ENCODE results near the gene EEF1G.
A peak's percentile ranks its signal among the peaks of the same experiment; 100 is the strongest.
"Not testable (repeated sequence)": the region's sequence is repeated elsewhere in the genome, so short reads cannot be mapped to it uniquely, and the experiment has no call there.

EEF1G gene

DNA sequence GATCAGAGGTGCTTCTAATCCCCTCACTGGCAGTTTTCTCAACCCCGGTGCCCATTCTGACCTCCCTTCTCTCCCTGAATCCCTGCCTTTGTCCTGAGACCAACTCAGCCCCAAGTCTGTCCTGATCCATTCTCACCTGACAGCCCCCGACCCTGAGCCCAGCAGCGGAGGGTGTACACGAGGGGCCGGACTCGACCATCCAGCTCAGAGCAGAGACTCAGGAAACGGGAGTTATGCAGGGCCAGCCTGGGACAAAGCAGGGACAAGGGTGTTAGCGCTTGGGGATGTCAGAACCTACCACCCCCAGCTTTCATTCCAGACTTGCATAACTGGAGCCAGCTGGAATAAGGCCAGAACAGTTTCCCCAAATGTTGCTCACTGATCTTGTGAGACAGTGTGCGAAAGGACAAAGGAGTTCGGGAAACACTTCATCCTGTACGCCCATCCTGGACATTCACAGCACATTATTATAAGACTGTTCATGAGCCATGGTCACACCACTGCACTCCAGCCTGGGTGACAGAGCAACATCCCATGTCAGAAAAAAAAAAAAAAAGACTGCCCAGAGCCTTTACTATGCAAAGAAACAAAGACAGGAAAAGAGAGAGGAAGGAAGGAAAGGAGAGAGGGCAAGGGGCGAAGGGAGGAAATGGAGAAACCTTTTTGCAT is 3.5 kb upstream of the EEF1G start:
- no peak for DNase-seq (ENCODE audit: low read depth)

DNA sequence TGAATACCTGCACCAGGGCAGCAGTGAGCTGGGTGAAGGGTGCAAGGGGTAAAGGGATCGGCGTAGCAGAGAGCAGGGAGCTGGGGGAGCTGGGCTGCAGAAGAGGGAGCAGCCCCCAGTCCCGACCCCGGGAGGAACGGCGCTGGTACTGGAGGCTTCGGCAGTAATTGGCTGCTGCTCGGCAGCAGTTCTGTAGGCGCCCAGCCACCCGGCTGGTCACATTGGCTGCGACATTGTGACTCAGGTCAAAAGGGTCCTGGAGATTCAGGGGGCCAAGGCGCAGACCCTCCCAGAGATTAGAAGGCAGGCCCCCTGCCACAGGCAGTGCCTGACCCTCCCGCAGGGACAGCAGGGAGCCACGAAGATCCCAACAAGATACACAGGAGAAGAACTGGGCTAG is 2.1 kb upstream of the EEF1G start:
- DNase-seq (ENCODE audit: low read depth): no peak

DNA sequence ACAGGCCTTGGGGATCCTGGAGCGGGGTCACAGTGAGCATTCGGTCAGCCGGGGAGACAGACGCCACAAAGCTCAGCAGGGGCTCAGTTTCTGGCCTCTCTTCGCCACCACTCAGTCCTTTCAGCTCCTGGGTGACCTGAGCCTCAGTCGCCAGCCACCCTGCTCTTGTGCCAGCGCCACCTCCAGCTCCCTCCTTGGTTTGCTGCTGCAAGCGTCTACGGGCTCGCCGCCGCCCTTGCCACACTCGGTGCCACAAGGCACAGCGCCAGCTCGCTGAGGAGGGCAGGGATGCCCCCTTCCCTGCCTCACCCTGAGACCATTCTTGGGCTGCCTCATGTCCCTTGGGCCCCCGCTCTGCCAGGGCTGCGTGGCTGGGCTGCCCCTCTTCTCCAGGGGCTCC is 1.5 kb upstream of the EEF1G start:
- DNase-seq (ENCODE audit: low read depth): no peak

DNA sequence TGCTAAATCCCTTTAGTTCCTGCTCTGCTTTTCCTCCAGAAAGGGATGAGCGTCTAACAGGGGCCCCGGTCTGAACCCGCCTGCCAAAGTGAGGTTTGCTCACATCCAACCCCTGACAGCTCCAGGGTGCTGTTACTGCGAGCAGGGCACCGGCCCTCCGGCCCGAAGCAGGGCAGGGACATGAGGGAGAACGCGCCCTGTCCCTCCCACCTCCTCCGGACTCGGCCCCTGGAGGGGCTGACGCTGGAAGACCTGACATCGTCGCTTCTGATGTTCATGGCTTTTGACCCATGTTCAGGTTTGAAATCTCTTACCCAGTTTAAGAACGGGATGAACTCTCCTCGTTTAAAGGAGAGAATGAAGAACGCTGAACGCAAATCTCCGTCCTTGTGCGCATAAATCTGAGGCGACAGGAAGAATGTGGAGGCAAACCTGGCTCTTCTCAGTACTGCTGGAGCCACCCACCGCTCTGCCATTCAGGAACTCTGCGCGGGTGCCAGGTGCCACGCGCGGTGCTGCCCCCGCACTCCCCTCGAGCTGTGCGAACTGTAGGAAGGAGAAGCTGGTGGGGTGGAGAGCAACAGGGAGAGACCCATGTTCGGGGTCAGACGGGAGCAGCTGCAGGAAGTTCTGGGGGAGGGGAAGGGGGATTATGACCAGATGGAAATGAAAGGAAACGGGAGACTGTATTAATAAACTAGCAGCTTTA is 826 bp upstream of the EEF1G start:
- peak; percentile 46 for DNase-seq (ENCODE audit: low read depth)

DNA sequence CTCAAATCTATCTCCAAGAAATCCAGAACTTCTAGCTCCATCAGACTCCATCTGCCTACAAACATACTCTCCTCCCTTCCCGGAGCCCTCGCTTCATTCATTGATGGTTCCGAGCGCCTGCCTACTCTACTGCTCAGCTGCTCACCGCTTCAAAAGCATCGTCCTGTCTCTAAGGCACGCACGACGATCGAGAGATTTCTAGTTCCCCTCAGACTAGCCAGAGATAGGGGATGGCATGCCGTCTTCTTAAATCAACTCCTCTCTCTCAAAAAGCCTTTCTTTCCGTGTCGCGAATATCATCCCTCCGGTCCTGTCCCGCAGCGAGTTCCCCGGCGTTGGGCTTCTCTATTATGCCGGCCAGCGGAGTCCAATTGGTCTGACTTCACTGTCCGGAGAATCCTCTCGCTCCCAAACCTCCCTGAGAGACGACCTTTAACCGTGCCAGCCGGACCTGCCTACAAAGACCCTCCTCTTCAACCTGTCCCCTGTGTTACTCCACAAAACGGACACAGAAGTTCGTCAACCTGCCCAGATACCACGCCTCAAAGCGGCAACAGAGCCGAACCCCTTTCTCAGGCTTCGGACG is 592 bp downstream of the EEF1G start:
- DNase-seq (ENCODE audit: low read depth): peak; percentile 42

DNA sequence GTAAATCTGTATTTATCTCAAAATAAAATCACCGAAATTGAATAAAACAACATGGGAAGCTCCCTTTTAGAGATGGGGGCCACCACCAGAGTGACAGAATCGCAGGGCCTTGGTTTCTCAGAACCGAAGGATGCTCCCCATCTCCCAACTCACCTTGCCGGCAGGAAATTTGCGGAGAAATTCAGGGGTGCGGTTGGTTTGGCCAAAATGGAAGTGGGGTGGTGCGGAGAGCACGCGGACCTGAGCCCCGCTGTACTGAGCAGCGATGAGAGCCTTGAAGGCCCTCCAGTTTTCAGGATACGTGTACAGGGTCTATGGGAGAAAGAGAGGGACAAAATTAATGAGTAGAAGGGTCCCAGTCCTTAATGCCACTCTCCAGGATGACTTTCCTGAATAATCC is 1.3 kb downstream of the EEF1G start:
- DNase-seq (ENCODE audit: low read depth): no peak

DNA sequence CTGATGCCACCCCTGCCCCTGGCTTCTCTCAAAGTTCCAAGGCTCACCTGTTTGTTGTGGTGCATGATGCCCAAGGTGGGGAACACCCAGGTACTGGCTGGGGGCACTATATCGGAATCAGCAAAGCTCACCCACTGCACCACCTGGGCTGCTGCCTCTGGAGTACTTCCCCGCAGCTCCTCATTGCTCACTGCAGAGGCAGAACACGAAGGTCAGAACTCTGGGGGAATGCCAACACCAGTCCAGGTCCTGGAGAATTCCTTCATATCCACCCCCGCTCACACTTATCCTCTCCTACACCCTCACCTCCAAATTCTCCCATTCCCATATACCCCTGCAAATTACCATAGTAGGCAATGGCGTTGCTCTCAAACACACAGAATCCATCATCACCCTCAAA is 2.2 kb downstream of the EEF1G start:
- DNase-seq (ENCODE audit: low read depth): not testable (repeated sequence)

DNA sequence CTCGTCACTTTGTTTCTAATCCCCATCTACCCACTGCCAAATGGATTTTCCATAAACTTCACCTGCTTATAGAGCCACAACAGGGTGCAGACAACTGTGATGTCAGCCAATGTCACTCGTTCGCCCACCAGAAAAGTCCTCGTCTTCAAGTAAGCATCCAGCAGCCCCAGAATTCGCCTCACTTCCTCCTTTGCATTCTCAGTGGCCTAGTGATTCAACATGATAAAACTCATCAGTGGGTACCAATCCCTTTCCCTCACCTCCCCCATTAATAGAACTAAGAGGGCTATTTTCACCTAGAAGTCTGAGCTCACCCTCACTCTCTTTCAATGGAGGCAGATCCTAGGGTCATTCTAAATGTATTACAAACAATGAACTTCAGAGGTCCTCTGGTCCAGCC is 2.8 kb downstream of the EEF1G start:
- not testable (repeated sequence) for DNase-seq (ENCODE audit: low read depth)

DNA sequence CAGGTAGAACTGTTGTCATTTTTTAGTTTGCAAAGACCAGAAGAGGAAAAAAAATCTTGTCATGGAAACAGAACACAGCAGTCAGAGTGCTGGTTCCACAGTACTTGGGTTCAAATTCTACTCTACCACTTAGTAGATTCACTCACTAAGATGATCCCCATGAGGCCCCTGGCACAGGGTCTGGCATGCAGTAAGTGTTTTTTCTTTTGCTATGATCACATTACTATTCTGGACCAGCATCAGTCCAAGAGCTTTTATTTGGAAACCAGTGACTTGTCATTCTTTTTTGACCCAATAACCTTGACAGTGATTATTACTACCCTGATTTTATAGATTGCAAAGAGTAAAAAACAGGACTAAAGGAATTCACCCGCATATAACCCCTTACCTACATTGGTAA is 4.1 kb downstream of the EEF1G start:
- DNase-seq (ENCODE audit: low read depth): no peak

DNA sequence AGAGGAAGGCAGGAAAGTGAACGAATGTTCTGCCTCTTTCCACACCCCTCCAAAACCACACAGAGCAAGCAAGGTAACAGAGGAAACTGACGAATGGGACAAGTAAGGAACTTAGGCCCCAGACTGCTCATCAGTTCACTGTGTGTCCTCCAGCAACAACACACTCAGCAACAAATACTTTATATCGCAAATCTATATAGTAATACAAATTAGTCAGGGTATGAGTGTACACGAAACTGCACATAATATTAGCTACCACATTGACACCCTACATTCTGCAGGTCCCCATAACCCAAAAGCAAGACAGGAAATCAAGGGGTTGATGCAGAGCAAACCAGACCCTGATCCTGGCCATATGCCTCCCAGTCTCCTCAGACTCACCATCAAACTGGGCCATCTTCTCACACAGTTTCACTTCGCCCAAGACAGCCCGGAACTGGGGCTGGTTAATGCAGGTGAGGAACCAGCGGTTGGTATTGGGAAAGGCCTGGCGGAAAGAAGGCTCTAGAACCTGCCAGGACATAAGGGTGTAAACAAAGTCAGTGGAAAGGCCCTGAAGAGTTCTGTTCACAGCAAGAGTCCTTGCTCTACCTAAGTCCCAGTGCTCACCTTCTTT is 6.6 kb downstream of the EEF1G start:
- DNase-seq (ENCODE audit: low read depth): no peak

DNA sequence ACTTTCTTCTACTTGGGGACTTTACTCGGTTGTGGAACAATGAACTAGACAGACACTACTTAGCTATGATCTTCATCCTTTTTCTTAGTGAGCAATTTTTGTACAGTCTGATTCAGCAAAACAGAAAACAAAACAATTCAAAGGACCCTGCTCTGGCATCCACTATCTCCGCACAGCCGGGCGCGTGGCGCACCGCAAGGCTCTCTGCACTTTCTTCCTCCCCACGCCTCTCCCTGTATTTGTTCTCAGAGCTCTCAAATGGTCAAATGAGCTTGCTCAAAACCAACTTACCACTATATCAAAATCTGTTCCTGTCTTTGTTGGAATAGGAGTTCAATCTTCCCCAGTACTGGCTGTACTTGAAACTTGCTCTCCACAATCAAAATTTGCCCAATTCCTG is 7.4 kb downstream of the EEF1G start:
- DNase-seq (ENCODE audit: low read depth): no peak

DNA sequence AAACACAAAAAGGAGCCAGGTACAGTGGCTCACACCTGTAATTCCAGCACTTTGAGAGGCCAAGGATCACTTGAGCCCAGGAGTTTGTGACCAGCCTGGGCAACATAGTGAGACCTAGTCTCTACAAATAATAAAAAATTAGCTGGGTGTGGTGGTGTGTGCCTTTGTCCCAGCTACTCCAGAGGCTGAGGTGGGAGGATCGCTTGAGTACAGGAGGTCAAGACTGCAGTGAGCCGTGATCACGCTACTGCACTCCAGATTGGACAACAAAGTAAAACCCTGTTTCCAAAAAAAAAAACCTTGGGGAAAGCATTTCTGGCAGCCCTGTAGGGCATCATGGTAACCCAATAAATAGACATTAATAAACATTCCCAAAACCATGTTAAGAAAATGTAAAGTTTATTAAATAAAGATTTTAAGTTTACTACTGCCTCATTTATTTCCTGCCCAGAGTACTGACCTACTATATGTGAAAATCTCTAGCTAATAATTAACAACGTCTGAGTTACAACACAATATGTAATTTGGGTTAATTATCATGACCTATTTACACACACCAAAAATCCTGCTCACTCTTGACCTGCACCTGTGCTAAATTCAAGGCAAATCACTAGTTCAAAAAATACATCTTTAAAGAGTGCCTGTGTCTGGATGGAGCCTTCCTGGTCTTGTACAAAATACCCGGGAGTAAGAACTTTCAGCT is 8.4 kb downstream of the EEF1G start:
- DNase-seq (ENCODE audit: low read depth): no peak

DNA sequence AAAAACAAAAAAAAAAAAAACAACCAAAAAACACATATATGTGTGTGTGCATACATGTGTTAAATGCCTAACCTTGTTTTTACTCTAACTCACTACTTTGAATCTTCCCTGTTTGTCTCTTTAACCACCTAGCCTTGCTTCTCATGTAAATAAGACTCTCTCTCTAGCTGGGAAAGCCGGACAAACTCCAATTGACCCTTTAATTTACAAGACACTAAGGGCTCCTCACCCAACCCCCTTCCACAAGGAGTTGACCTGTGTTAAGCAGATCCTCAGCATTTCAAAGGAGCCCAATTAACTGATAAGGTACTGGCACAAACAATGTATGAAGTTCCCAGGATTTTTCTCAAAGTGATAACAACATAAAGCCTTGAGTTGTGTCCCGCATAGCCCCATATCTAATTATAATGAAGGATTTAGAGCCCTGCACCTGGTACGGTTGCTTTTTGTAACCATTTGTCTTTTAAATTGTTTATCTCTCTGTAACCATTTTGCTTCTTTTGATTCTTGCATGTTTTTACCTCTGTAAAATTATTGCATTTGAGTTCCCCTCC is 11.9 kb downstream of the EEF1G start:
- DNase-seq (ENCODE audit: low read depth): not testable (repeated sequence)

DNA sequence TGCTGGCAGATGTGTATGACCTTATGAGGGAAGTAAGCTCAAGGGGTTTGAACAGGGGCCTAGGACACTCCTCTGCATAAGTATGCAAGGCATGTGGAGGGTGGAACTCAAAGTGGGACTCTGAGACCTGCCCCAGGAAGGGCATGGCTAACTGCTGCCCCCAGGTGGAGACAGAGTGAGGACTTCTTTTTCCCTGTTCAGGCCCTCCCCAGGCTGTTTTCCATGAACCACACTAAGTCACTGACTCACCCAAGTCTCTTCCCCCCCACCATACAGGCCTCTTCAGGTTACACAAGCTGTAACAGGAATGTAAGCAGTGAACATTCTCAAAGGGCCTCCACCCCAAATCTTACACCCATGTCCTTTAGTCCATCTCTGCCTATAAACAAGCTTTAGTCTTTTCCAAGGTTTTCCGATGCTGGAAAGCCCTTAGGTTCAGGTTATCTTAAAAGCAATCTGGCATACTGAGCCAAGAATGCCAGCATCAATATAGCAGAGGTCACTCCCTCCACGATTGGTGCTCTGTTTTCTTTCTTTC is 13.1 kb downstream of the EEF1G start:
- peak; percentile 99 for DNase-seq (ENCODE audit: low read depth)

DNA sequence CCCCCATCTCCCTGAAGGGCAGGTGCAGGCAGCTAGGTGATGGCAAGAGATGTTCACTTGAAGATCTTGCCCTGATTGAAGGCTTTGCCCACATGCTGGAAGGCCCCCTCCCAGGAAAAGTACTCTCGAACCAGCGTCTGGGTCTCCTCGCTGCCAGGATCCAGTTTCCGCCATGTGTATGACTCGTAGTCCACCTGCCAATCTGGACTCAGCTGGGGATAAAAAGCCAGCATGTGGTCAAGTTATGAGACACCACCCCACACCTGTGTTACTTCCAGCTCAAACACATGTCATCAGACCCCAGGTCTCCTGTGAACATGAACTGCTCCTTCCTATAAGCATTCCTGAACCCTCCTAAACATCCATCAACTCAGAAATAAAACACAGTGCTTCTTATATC is 14.1 kb downstream of the EEF1G start:
- DNase-seq (ENCODE audit: low read depth): not testable (repeated sequence)

DNA sequence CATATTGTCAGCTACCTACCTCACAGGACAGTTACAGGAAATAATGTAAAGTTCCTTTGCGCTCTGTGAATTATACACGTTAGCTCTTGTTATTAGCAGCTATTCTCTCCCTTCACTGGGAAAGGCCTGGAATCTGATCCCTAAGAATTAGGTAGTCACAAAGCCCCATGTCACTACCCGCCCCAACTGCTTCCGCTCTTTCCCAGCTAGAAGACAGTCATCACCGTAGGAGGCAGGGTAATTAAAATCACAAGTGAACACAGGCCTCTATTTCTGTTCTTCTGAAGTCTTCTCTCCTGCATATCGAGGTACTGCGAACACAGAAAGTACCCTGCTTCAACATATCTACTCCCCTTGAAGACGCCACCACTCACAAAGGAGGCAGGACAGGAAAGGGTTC is 14.5 kb downstream of the EEF1G start:
- DNase-seq (ENCODE audit: low read depth): no peak

DNA sequence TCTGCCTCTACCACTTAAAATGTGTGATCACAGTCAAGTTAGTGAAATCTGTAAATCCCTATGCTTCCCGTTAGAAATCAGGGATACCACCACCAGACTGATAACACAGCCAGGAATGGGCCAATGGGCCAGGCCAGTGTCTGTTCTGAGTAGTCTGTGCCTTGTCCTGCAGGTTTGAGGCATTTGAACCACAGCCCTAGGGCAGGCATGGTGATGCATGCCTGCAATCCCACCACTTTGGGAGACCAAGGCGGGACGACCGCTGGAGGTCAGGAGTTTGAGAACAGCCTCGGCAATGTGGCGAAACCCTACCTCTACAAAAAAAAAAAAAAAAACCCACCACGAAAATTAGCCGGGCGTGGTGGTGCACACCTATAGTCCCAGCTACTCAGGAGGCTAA is 15.0 kb downstream of the EEF1G start:
- no peak for DNase-seq (ENCODE audit: low read depth)

DNA sequence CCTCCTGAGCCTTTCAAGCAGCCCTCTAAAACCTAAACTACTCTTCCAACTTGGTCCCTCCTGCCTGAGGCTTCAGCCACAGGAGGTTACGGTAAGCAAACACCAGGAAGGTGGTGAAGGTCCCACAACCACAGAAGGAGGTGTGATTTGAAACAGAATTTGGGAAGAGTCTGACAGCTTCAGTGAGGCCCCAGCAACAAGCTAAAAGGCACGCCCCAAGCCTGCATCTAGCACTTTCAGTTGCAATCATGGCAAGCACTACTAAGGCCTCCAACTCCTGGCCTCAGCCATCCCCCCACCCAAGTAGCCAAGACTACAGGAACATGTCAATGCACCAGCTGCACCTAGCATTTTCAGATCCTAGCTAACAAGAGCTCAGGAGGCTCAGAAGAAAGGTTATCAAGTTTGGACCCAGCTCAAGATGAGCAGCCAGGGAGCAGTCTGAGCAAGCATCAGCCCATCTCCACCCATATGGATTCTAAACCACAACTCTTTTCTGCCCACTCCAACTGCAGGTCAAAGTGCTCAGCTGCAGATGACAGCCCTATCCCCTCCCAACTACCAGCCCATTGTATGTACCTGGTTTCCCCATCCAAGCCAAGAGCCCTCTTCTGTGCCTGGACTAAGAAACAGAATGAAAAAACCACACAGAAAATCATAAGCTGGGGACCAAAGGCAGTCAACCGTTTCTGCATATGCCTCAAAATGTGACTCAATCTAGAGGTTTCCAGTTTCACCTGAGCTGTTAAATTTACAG is 16.6 kb downstream of the EEF1G start:
- peak; percentile 13 for DNase-seq (ENCODE audit: low read depth)

DNA sequence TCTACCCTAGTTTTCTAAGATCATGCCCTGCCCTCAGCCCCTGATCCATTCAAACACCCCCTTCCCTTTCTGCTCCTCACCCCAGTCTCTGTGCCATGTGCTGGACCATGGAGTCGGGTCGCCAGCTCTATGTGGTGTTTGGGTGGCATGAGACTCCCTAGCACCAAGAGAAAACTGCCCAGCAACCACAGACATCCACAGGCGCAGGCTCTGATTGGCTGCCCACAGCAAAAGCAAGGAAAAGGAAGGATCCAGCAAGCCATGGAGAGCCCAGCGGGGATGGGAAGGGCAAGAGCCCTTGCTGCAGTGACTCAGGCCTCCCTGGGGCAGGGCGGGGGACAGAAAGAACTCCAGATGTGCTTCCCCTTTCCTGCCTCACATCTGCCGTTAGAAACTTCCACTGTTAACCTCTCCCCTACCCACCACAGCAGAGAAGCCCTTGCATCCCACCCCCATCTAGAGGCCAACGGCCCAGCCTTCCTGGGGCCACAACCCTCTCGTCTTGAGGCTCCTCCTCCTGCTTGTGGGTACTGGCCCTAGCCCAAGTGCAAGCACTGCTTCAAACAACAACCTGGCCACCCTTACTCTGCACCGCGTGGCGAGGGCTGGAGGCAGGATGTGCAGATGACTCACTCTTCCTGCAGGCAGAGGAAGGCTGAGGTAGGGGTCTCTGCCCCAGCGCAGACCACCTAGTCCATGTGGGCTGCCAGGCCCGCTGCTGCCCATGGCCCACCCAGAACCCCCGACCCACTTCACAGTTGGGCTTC is 17.4 kb downstream of the EEF1G start:
- DNase-seq (ENCODE audit: low read depth): peak; percentile 97

DNA sequence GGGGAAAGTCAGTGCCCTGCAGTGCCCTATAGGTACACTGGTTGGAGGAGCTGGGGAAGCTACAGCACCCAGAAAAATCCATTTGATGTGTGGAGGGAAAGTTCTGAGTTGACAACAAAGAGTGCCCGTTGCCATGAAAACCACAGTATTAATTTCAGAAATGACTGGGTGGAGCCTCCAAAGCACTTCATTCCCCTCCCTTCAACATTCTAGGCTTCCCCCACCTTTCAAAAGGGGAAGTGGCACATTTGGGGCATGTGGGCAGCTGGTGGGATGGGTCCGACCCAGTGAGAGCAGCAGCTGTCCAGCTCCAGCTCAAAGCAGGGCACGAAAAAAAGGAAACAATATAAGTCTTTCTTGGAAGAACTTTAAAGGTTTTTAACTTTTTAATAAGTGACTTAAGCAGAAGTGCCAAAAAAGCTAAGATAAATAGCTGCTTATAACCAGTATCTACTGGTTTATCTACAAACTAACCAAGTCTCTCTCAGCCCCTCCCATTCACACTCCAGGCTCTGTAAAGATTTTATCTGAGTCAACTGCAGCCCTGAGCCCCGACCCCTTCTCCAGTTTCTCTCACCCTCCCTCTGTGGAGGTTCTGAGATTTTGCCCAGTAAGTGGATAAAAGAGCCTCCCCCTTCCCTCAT is 18.1 kb downstream of the EEF1G start:
- DNase-seq (ENCODE audit: low read depth): peak; percentile 14
